ENCODE data around the gene CPEB3.

DNA sequence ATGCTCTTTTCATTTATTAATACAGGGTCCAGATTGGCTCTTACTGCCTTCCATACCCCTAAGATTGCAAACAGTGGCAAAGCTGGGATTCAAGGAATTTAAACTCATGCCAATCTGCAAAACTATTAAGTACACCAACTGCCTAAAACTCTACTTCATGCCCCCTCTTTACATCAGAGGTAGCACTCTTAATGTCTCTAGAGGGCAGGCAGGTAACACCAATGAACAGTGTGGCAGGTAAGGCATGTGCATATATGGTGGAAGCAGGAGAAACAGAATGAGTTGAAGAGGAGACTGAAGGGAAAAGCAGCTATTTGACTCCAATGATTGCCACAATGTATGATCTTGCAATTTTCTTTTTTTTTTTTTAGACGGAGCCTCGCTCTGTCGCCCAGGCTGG, 210.6 kb downstream of the CPEB3 start:
- TF ChIP-seq, protein P1, sequence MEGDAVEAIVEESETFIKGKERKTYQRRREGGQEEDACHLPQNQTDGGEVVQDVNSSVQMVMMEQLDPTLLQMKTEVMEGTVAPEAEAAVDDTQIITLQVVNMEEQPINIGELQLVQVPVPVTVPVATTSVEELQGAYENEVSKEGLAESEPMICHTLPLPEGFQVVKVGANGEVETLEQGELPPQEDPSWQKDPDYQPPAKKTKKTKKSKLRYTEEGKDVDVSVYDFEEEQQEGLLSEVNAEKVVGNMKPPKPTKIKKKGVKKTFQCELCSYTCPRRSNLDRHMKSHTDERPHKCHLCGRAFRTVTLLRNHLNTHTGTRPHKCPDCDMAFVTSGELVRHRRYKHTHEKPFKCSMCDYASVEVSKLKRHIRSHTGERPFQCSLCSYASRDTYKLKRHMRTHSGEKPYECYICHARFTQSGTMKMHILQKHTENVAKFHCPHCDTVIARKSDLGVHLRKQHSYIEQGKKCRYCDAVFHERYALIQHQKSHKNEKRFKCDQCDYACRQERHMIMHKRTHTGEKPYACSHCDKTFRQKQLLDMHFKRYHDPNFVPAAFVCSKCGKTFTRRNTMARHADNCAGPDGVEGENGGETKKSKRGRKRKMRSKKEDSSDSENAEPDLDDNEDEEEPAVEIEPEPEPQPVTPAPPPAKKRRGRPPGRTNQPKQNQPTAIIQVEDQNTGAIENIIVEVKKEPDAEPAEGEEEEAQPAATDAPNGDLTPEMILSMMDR (IDR thresholded peaks at IDR 0.05), result no peak
- no peak for TF ChIP-seq POLR2A (IDR thresholded peaks at IDR 0.05)

All from adrenal gland (tissue), 5 donors.